ENCODE measurements around the gene GPRIN3.

DNA sequence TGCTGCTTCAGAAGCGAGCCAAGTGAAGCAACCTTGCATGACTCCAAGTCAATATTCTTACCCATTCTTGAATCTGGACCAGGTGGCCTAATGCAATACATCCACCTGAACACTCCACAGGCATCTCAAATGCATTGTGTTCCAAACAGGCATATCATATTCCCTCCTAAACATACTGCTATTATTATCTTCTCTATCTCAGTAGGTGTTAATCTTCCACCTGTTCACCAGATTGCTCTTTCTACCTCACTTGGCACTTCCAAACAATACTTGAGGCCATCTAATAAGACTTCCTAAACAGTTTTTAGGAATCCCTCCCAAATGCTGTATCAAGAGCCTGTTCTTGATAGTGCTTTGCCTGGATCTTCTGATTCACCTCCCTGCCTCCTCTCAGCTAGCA lies 90.7 kb downstream of the GPRIN3 start:
- TF ChIP-seq, protein P1, sequence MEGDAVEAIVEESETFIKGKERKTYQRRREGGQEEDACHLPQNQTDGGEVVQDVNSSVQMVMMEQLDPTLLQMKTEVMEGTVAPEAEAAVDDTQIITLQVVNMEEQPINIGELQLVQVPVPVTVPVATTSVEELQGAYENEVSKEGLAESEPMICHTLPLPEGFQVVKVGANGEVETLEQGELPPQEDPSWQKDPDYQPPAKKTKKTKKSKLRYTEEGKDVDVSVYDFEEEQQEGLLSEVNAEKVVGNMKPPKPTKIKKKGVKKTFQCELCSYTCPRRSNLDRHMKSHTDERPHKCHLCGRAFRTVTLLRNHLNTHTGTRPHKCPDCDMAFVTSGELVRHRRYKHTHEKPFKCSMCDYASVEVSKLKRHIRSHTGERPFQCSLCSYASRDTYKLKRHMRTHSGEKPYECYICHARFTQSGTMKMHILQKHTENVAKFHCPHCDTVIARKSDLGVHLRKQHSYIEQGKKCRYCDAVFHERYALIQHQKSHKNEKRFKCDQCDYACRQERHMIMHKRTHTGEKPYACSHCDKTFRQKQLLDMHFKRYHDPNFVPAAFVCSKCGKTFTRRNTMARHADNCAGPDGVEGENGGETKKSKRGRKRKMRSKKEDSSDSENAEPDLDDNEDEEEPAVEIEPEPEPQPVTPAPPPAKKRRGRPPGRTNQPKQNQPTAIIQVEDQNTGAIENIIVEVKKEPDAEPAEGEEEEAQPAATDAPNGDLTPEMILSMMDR (IDR thresholded peaks at IDR 0.05) = no peak
- no peak for TF ChIP-seq EP300 (IDR thresholded peaks at IDR 0.05)
- no peak for TF ChIP-seq POLR2A (IDR thresholded peaks at IDR 0.05)

All from upper lobe of left lung (tissue), 4 donors.